Heart right ventricle (tissue), 16 donors: Measurements from ENCODE around the gene PLEKHA8. TPM values are rescaled to one million over a fixed set of nuclear protein-coding genes. Genes with fewer than 3 reads are reported as not detected.
A peak's percentile ranks its signal among the peaks of the same experiment; 100 is the strongest.

Experiments used
- ATAC-seq, 8 donors: fragments of 200-7000 bp; cut with Tn5 transposase; one replicate each; pipeline ENCODE4 v1.9.1; 2020; ENCODE audit warnings: mild to moderate bottlenecking in 8 of 8, moderate library complexity in 8 of 8, moderate number of reproducible peaks in 1 of 8
- DNase-seq, 2 donors: peaks; one replicate each; pipeline ENCODE4 v3.0.0-alpha.2; 2020
- H3K27ac ChIP-seq, 10 donors: fragments of 200-600 bp; sonication (generic) in 2 of 10; one replicate each; pipeline versions ENCODE4 v1.5.0 to v1.8.0; 2020 to 2022; ENCODE audit warnings: mild to moderate bottlenecking in 3 of 10
- H3K27me3 ChIP-seq, 7 donors: fragments of 200-600 bp; one replicate each; pipeline ENCODE4 v1.8.0; 2021 to 2022; ENCODE audit warnings: mild to moderate bottlenecking in 2 of 7
- H3K36me3 ChIP-seq, 9 donors: fragments of 200-600 bp; sonication (generic) in 1 of 9; one replicate each; pipeline versions ENCODE4 v1.5.0 to v1.8.0; 2020 to 2022; ENCODE audit warnings: mild to moderate bottlenecking in 2 of 9
- H3K4me1 ChIP-seq, 9 donors: fragments of 200-600 bp; sonication (generic) in 1 of 9; one replicate each; pipeline versions ENCODE4 v1.5.0 to v1.8.0; 2020 to 2022; ENCODE audit warnings: mild to moderate bottlenecking in 4 of 9
- H3K4me3 ChIP-seq, 10 donors: fragments of 200-600 bp; sonication (generic) in 2 of 10; one replicate each; pipeline versions ENCODE4 v1.5.0 to v1.8.0; 2020 to 2022; ENCODE audit warnings: mild to moderate bottlenecking in 7 of 10, moderate library complexity in 2 of 10
- H3K9me3 ChIP-seq, 11 donors: fragments of 200-600 bp in 10 of 11; sonication (generic) in 2 of 11; one replicate each; pipeline versions ENCODE4 v1.5.0 to v1.8.0; 2013 to 2022; ENCODE audit warnings: mild to moderate bottlenecking in 2 of 11, control low read depth in 1 of 11, moderate library complexity in 1 of 11
- CTCF ChIP-seq, 9 donors: fragments of 200-600 bp; sonication (generic) in 2 of 9; IDR thresholded peaks; one replicate each; pipeline versions ENCODE4 v1.5.0 to v1.8.0; 2021 to 2022; ENCODE audit warnings: antibody characterized with exemption in 9 of 9, mild to moderate bottlenecking in 5 of 9, moderate library complexity in 1 of 9
- WGBS, 2 donors: extraction: QIAGEN DNeasy Blood & Tissue Kit; methylation state at CpG; one replicate each; pipeline ENCODE4 v1.1.7; 2013; ENCODE audit warnings: inconsistent platforms in 1 of 2; 5-methylcytosine and 5-hydroxymethylcytosine counted together
- intact Hi-C, 10 donors: fragments of 100-400 bp; cut with DNase I; formaldehyde crosslinking; loops; one replicate each; pipeline versions ENCODE4 v1.11.1 to v1.14.2; 2022
- polyA plus RNA-seq, 2 donors: library from polyadenylated mRNA; stranded (reverse); fragments of 200-250 nt; gene quantifications; one replicate each; pipeline ENCODE4 v1.2.3, GENCODE V29; 2013
- total RNA-seq, 10 donors: library from RNA; stranded (reverse); fragmentation: NEBNext Ultra II Directional in 3 of 10; extraction: Animal tissue kit (Norgen Biotek cat#: 25700) in 3 of 10; gene quantifications; one replicate each; pipeline versions ENCODE4 v1.2.1 to v1.2.4, GENCODE V29; 2021 to 2023
- donor health status: Arrhythmogenic right ventricular cardiomyopathy.
- donor health status: ischemic (EF 13 %, LVEDD 7.1; RV severe dilation, severe dysfunction).
- donor health status: healthy with polysubstance abuse.
- donor health status: DM: no; HTN: yes; CAD: no.
- donor health status: DM: no; HTN: no; CAD: no.
- donor health status: ischemic (EF 25% LVEDD 6.9; RV normal size, moderate dysfunction).
- donor health status: ischemic (EF 25% LVEDD 5.7; RV mildly dilated, moderate dysfunction).
- donor health status: healthy.
- donor health status: DM: yes; HTN: yes; CAD: no.
- donor health status: Ischemic cardiomyopathy.
- donor health status: ischemic (EF 35%, LVEDD 5.7; RV mildly dilated, moderate dysfunction).
- donor health status: nonischemic (EF 11% LVEDD 7.7; RV severe dilation, severe dysfunction).
- donor health status: DM: yes; HTN: yes; CAD: no.
- donor health status: PGD.
- donor health status: ischemic (EF 29% LVEDD 5.4; RV normal size, mild dysfunction).
- donor health status: nonischemic (EF 23%, LVEDD 6.1; RV moderate dilation, normal function).

PLEKHA8 gene
- total and polyA plus RNA-seq, 12 donors: 1.8 to 6.0 (median 4.0) TPM

GRCh38 chr7:30155481-30155880 lies 127.3 kb downstream of the PLEKHA8 start:
- DNase-seq (no peak), ATAC-seq (no peak)
- Histone ChIP-seq H3K36me3 (peaks cover 0 to 76% (median 0%) of the 10 kb centered on the region in 9 donors), H3K9me3 (no peaks in the 10 kb centered on the region), H3K27ac (no peak overlapping the region), H3K4me3 (no peak overlapping the region), H3K4me1 (peaks cover 0 to 22% (median 0%) of the 10 kb centered on the region in 9 donors), H3K27me3 (no peaks in the 10 kb centered on the region)
- intact Hi-C loops: loop anchor here in 1 of 10 donors (5.0 kb wide), 1 partner anchor 272 kb away; no protein-coding TSS in a partner anchor
- TF ChIP-seq CTCF (IDR thresholded peaks at IDR 0.05): no peak
- WGBS, 2 donors: 60 to 74% methylated on average over 8 of the region's 8 CpGs

- no peaks in the 10 kb centered on the region for H3K9me3 ChIP-seq
- H3K27me3 ChIP-seq: no peaks in the 10 kb centered on the region
- no peak for TF ChIP-seq CTCF (IDR thresholded peaks at IDR 0.05)
- H3K4me1 ChIP-seq: peaks cover 0 to 32% (median 4%) of the 10 kb centered on the region in 9 donors
- WGBS, 2 donors: 88 to 92% methylated on average over 9 of the region's 9 CpGs
- H3K4me3 ChIP-seq: no peak overlapping the region
- ATAC-seq (no peak), DNase-seq (no peak)
- intact Hi-C loops: loop anchor here in 1 of 10 donors (5.0 kb wide), 1 partner anchor 270 kb away; no protein-coding TSS in a partner anchor
- H3K36me3 ChIP-seq: peaks cover 0 to 70% (median 0%) of the 10 kb centered on the region in 9 donors
- no peak overlapping the region for H3K27ac ChIP-seq
Observed at GRCh38 chr7:30157204-30157603, 129.0 kb downstream of the PLEKHA8 start.

- 90 to 91% methylated on average over 4 of the region's 4 CpGs for WGBS, 2 donors
- no peak for TF ChIP-seq CTCF (IDR thresholded peaks at IDR 0.05)
- intact Hi-C loops: loop anchor here in 1 of 10 donors (5.0 kb wide), 1 partner anchor 268 kb away; no protein-coding TSS in a partner anchor
- ATAC-seq (no peak), DNase-seq (no peak)
- H3K36me3 ChIP-seq: peaks cover 0 to 62% (median 0%) of the 10 kb centered on the region in 9 donors
- no peaks in the 10 kb centered on the region for H3K9me3 ChIP-seq
- H3K4me3 ChIP-seq: no peak overlapping the region
- peak overlapping the region in 1 of 10 donors; percentile 54 for H3K27ac ChIP-seq
- H3K4me1 ChIP-seq: peaks cover 0 to 51% (median 20%) of the 10 kb centered on the region in 9 donors
- no peaks in the 10 kb centered on the region for H3K27me3 ChIP-seq
Observed at GRCh38 chr7:30159163-30159562, 131.0 kb downstream of the PLEKHA8 start.

GRCh38 chr7:30159698-30160143 lies 131.5 kb downstream of the PLEKHA8 start:
- ATAC-seq (peak; percentile 29 to 72 (median 42)), DNase-seq (no peak)
- H3K4me1 ChIP-seq: peaks cover 0 to 57% (median 25%) of the 10 kb centered on the region in 9 donors
- peak overlapping the region in 3 of 10 donors; percentile 18 to 54 (median 41) for H3K27ac ChIP-seq
- no peak overlapping the region for H3K4me3 ChIP-seq
- H3K27me3 ChIP-seq: no peaks in the 10 kb centered on the region
- H3K9me3 ChIP-seq: no peaks in the 10 kb centered on the region
- H3K36me3 ChIP-seq: peaks cover 0 to 56% (median 0%) of the 10 kb centered on the region in 9 donors
- peak in 2 of 9 donors; percentile 18 to 30 for TF ChIP-seq CTCF (IDR thresholded peaks at IDR 0.05)
- intact Hi-C loops: loop anchor here in 8 of 10 donors (5.0 to 10.0 kb wide), 8 partner anchors 105 to 405 kb away; partner anchors contain the start of gene ZNRF2 (in 1 of the 8)
- WGBS, 2 donors: 64 to 66% methylated on average over 6 of the region's 6 CpGs
